Omental fat pad (tissue), 4 donors: ENCODE results near the gene CCDC63. TPM values are rescaled to one million over a fixed set of nuclear protein-coding genes. Genes with fewer than 3 reads are reported as not detected.
"Not testable (repeated sequence)": the region's sequence is repeated elsewhere in the genome, so short reads cannot be mapped to it uniquely, and the experiment has no call there.

Source experiments
- ATAC-seq: fragments of 150-250 bp; one replicate; pipeline ENCODE4 v1.9.1; 2016; ENCODE audit warnings: mild to moderate bottlenecking, moderate library complexity; ENCODE audit not compliant: low FRiP score
- DNase-seq: peaks from one replicate; pipeline ENCODE4 v3.0.0-alpha.2; 2019; ENCODE audit warnings: low spot score
- total RNA-seq, 4 donors: library from RNA; depleted of rRNA; stranded (reverse); fragments of >200 nt; gene quantifications; one replicate each; pipeline ENCODE4 v1.1.0, GENCODE V29; 2016
- TF ChIP-seq, protein P1 (sequence below), 3 donors: fragments of 450-650 bp; IDR thresholded peaks; one replicate each; pipeline ENCODE4 v1.5.1; 2016 to 2017; ENCODE audit warnings: antibody characterized with exemption in 3 of 3, mild to moderate bottlenecking in 3 of 3, moderate library complexity in 2 of 3

Gene CCDC63
- total RNA-seq, 4 donors from 2014 or later = not detected

GRCh38 chr12:110940296-110940695 lies 93.5 kb downstream of the CCDC63 start:
- TF ChIP-seq, protein P1, sequence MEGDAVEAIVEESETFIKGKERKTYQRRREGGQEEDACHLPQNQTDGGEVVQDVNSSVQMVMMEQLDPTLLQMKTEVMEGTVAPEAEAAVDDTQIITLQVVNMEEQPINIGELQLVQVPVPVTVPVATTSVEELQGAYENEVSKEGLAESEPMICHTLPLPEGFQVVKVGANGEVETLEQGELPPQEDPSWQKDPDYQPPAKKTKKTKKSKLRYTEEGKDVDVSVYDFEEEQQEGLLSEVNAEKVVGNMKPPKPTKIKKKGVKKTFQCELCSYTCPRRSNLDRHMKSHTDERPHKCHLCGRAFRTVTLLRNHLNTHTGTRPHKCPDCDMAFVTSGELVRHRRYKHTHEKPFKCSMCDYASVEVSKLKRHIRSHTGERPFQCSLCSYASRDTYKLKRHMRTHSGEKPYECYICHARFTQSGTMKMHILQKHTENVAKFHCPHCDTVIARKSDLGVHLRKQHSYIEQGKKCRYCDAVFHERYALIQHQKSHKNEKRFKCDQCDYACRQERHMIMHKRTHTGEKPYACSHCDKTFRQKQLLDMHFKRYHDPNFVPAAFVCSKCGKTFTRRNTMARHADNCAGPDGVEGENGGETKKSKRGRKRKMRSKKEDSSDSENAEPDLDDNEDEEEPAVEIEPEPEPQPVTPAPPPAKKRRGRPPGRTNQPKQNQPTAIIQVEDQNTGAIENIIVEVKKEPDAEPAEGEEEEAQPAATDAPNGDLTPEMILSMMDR (IDR thresholded peaks at IDR 0.05) = no peak
- ATAC-seq = no peak
- no peak for DNase-seq

DNA sequence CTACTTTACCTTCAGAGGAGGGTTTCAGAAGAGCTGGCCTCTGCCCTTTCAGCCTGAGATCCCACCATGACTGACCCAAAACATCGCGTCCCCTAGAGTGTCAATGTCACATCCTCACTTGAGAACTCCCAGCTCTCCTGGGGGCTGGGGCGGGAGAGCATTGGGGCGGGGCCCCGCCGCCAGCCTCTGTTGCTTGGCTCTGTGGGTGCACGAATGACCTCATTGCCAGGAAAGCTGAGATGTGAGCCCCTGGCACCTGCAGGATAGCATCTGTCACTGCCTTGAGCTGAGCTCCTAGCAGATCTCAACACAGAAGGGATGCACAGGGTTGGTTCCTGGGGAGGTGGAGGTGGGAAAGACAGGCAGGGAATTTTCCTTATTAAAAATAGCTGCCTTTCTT lies 94.1 kb downstream of the CCDC63 start:
- TF ChIP-seq, protein P1 (IDR thresholded peaks at IDR 0.05) = no peak
- ATAC-seq (no peak), DNase-seq (no peak)

DNA sequence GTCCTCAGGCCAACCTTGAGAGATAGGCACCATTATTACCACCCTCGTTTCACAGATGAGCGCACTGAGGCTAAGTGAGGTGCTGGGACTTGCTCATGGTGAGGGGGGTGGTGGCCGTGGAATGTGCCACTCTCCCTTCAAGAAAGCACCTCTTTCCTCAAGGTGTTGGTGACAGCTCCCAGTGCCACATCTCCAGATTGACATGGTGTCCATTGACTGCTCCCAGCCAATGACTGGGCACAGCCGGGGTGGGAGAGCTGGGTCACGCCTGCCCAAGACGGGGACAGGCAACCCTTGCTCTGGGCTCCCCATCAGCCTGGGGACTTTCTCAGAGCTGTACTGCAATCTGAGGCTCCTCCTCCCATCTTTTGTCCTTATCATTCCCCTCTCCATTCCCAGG lies 94.6 kb downstream of the CCDC63 start:
- ATAC-seq (no peak), DNase-seq (no peak)
- TF ChIP-seq, protein P1 (IDR thresholded peaks at IDR 0.05) = no peak

DNA sequence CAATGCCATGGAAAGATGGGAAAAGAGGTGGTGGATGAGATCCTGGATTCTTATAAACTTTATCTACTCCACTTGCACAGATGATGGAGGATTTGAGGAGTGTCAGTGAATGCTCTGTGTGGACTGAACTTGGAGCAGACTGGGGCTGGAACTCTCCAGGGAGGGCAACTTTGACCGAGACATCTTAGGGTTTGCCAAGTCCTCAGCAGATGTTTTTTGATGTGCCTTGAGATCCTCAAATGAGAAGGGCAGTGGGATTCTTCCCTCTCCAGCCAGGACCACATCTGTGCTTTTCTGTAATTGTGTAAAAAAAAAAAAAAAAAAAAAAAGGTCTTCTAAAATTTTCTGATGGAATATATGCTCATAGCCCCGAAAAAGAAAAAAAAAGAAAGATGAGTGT lies 96.6 kb downstream of the CCDC63 start:
- DNase-seq (no peak), ATAC-seq (no peak)
- TF ChIP-seq, protein P1 (IDR thresholded peaks at IDR 0.05) = no peak

DNA sequence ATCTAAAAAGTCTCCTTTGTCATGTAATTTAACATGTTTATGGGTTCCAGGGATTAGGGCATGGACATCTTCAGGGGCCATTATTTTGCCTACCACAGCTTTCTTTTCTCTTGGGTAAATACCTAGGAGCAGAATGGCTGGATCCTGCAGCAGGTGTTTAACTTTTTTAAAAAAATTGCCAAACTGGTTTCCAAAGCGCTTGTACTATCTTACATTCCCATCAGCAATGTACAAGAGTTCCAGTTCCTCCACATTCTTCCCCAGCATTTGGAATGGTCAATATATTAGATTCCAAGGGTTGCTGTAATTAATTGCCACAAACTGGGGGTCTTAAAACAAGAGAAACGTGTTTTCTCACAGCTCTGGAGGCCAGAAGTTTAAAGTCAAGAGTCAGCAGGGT lies 101.3 kb downstream of the CCDC63 start:
- DNase-seq (no peak), ATAC-seq (no peak)
- TF ChIP-seq, protein P1 (IDR thresholded peaks at IDR 0.05) = no peak

- ATAC-seq, DNase-seq: not testable (repeated sequence)
Observed at GRCh38 chr12:110950466-110950865, 103.7 kb downstream of the CCDC63 start.

DNA sequence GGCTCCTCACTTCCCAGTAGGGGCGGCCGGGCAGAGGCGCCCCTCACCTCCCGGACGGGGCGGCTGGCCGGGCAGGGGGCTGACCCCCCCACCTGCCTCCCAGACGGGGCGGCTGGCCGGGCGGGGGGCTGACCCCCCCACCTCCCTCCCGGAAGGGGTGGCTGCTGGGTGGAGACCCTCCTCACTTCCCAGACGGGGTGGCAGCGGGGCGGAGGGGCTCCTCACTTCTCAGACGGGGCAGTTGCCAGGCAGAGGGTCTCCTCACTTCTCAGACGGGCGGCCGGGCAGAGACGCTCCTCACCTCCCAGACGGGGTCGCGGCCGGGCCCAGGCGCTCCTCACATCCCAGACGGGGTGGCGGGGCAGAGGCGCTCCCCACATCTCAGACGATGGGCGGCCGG lies 104.1 kb downstream of the CCDC63 start:
- DNase-seq, ATAC-seq: not testable (repeated sequence)

Other genes with a start within 250 kb of the CCDC63 start
- 10 to 100 TPM; 22.7 to 30.4 (median 25.6) TPM for gene TCTN1, start 232.9 kb upstream of the CCDC63 start, total RNA-seq
- gene HVCN1, start 157.9 kb upstream of the CCDC63 start, total RNA-seq = 10 to 100 TPM; 10.9 to 15.6 (median 12.2) TPM
- gene PPP1CC, start 104.1 kb upstream of the CCDC63 start, total RNA-seq = 100 to 1,000 TPM in 2 of 4 donors, 10 to 100 TPM in 2; 87.3 to 127 (median 104) TPM
- not detected for gene MYL2, start 73.6 kb downstream of the CCDC63 start, total RNA-seq
- under 1 TPM in 2 of 4 donors, not detected in 2; 0.06 to 0.36 TPM for gene CUX2, start 187.2 kb downstream of the CCDC63 start, total RNA-seq